ENCODE data around the gene RGS7.

The RGS7 gene

GRCh38 chr1:241276391-241276790, 80.6 kb downstream of the RGS7 start:
- DNase-seq (ENCODE audit: low read depth, low spot score): no peak
- in situ Hi-C loops (cut with HindIII; ENCODE audit: low sequenced_read_pairs): no loop called here
- TF ChIP-seq CTCF (IDR thresholded peaks at IDR 0.05; ENCODE audit: low read depth, low read length): no peak
- no peak overlapping the region for H3K4me3 ChIP-seq (ENCODE audit: low read depth, low read length)

- DNase-seq (ENCODE audit: low read depth, low spot score): no peak
- TF ChIP-seq CTCF (IDR thresholded peaks at IDR 0.05; ENCODE audit: low read depth, low read length): no peak
- H3K4me3 ChIP-seq (ENCODE audit: low read depth, low read length): no peak overlapping the region
- in situ Hi-C loops (cut with HindIII; ENCODE audit: low sequenced_read_pairs): no loop called here
Observed at GRCh38 chr1:241275981-241276380, 81.0 kb downstream of the RGS7 start.

GRCh38 chr1:241275226-241275625, 81.8 kb downstream of the RGS7 start:
- no peak for TF ChIP-seq CTCF (IDR thresholded peaks at IDR 0.05; ENCODE audit: low read depth, low read length)
- in situ Hi-C loops (cut with HindIII; ENCODE audit: low sequenced_read_pairs): no loop called here

GRCh38 chr1:241274693-241275092, 82.3 kb downstream of the RGS7 start:
- no peak overlapping the region for H3K4me3 ChIP-seq (ENCODE audit: low read depth, low read length)
- TF ChIP-seq CTCF (IDR thresholded peaks at IDR 0.05; ENCODE audit: low read depth, low read length): no peak
- in situ Hi-C loops (cut with HindIII; ENCODE audit: low sequenced_read_pairs): no loop called here
- DNase-seq (ENCODE audit: low read depth, low spot score): no peak

More at GRCh38 chr1:241275226-241275625, 81.8 kb downstream of the RGS7 start:
- no peak overlapping the region for H3K4me3 ChIP-seq (ENCODE audit: low read depth, low read length)
- DNase-seq (ENCODE audit: low read depth, low spot score): no peak

GRCh38 chr1:241272828-241273227, 84.2 kb downstream of the RGS7 start:
- H3K4me3 ChIP-seq (ENCODE audit: low read depth, low read length): no peak overlapping the region
- no peak for TF ChIP-seq CTCF (IDR thresholded peaks at IDR 0.05; ENCODE audit: low read depth, low read length)
- in situ Hi-C loops (cut with HindIII; ENCODE audit: low sequenced_read_pairs): no loop called here
- DNase-seq (ENCODE audit: low read depth, low spot score): no peak

GRCh38 chr1:241271427-241271826, 85.6 kb downstream of the RGS7 start:
- no peak for DNase-seq (ENCODE audit: low read depth, low spot score)
- TF ChIP-seq CTCF (IDR thresholded peaks at IDR 0.05; ENCODE audit: low read depth, low read length): no peak
- no peak overlapping the region for H3K4me3 ChIP-seq (ENCODE audit: low read depth, low read length)
- in situ Hi-C loops (cut with HindIII; ENCODE audit: low sequenced_read_pairs): no loop called here

- no peak overlapping the region for H3K4me3 ChIP-seq (ENCODE audit: low read depth, low read length)
- TF ChIP-seq CTCF (IDR thresholded peaks at IDR 0.05; ENCODE audit: low read depth, low read length): no peak
- in situ Hi-C loops (cut with HindIII; ENCODE audit: low sequenced_read_pairs): no loop called here
- DNase-seq (ENCODE audit: low read depth, low spot score): no peak
Observed at GRCh38 chr1:241270016-241270415, 87.0 kb downstream of the RGS7 start.
